ENCODE results near the gene LOC128125822.

LOC128125822 gene

DNA sequence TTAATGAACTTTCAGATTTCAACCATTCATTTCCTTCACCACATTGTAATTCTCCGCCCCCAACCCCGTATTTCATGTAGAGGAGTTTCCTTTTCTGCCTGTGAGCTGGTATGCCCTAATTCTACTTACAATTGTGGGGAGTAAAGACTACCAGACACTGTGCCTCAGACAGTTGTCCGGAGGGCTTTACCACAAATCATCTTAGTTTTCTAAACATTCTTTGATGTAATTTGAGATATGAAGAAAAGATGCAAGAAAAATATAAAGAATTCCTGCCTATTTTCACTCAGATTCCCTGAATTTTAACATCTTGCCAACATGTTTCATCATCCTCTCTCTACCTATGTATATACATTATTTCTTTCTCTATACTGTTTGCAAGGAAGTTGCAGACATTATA lies 28.3 kb upstream of the LOC128125822 start:
- Histone ChIP-seq H3K27ac (no peak overlapping the region), H3K4me1 (ENCODE audit: control insufficient read depth in 1 of 2, insufficient read depth in 1 of 2, low read depth in 1 of 2, low read length in 1 of 2) (no peaks in the 10 kb centered on the region), H3K27me3 (no peaks in the 10 kb centered on the region), H3K9me3 (no peaks in the 10 kb centered on the region), H3K36me3 (no peaks in the 10 kb centered on the region), H3K4me3 (ENCODE audit: low read depth in 1 of 2, low read length in 1 of 2) (no peak overlapping the region)
- TF ChIP-seq CTCF (IDR thresholded peaks at IDR 0.05): no peak

DNA sequence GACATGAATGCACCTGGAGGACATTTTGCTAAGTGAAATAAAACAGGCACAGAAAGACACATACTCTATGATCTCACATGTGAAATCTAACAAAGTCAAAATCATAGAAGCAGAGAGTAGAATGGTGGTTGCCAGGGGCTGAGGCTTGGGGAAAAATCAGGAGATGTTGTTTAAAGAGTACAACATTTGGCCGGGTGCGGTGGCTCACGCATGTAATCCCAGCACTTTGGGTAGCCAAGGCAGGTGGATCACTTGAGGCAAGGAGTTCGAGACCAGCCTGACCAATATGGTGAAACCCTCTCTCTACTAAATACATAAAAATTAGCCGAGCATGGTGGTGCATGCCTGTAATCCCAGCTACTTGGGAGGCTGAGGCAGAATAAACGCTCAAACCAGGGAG lies 26.0 kb upstream of the LOC128125822 start:
- Histone ChIP-seq H3K9me3 (no peaks in the 10 kb centered on the region), H3K27me3 (no peaks in the 10 kb centered on the region), H3K27ac (no peak overlapping the region), H3K4me3 (ENCODE audit: low read depth in 1 of 2, low read length in 1 of 2) (no peak overlapping the region), H3K36me3 (no peaks in the 10 kb centered on the region), H3K4me1 (ENCODE audit: control insufficient read depth in 1 of 2, insufficient read depth in 1 of 2, low read depth in 1 of 2, low read length in 1 of 2) (no peaks in the 10 kb centered on the region)
- TF ChIP-seq CTCF (IDR thresholded peaks at IDR 0.05): no peak

GRCh38 chr6:63546697-63547096 lies 25.6 kb upstream of the LOC128125822 start:
- no peaks in the 10 kb centered on the region for H3K27me3 ChIP-seq
- H3K9me3 ChIP-seq: no peaks in the 10 kb centered on the region
- no peak overlapping the region for H3K27ac ChIP-seq
- no peaks in the 10 kb centered on the region for H3K4me1 ChIP-seq (ENCODE audit: control insufficient read depth in 1 of 2, insufficient read depth in 1 of 2, low read depth in 1 of 2, low read length in 1 of 2)
- H3K36me3 ChIP-seq: no peaks in the 10 kb centered on the region
- no peak overlapping the region for H3K4me3 ChIP-seq (ENCODE audit: low read depth in 1 of 2, low read length in 1 of 2)
- no peak for TF ChIP-seq CTCF (IDR thresholded peaks at IDR 0.05)

DNA sequence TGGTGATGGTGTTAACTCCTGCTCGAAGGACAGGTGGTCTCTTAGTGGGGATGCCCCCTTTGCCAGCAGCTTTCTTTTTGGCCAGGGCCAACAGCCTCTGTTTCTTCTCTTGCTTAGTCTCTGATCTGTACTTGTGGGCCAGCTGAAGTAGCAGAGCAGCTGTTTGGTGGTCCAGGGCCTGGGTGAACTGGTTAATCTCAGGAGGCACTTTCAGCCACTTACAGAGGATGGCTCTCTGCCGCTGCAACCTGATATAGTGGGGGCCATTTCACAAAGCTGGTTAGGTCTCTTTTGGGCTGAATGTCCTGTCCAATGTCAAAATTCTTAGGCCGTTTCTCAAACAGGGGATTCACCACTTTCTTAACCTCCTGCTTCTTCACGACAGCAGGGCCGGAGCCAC lies 23.2 kb upstream of the LOC128125822 start:
- H3K9me3 ChIP-seq: no peaks in the 10 kb centered on the region
- no peaks in the 10 kb centered on the region for H3K36me3 ChIP-seq
- H3K27me3 ChIP-seq: no peaks in the 10 kb centered on the region
- H3K4me1 ChIP-seq (ENCODE audit: control insufficient read depth in 1 of 2, insufficient read depth in 1 of 2, low read depth in 1 of 2, low read length in 1 of 2): no peaks in the 10 kb centered on the region
- no peak for TF ChIP-seq CTCF (IDR thresholded peaks at IDR 0.05)
- no peak overlapping the region for H3K27ac ChIP-seq
- no peak overlapping the region for H3K4me3 ChIP-seq (ENCODE audit: low read depth in 1 of 2, low read length in 1 of 2)

DNA sequence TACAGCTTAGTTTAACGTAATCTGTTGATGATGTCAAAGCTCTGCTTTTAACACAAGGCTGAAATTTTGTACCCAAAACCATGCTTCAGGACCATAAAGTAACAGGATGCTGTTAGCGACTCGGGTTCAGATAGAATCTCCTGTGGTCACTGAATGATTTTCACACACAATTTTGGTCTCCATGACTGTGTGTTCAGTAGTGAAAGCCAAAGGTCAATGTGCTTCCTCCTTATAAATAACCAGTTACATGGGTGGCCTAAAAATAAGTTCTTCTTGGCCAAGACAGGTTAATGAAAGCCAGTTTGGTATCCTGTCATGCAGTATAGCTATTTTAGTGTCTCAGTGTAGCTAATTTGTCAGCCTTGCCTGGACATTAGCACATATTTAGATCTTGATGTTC lies 19.1 kb upstream of the LOC128125822 start:
- Histone ChIP-seq H3K36me3 (no peaks in the 10 kb centered on the region), H3K9me3 (no peaks in the 10 kb centered on the region), H3K4me3 (ENCODE audit: low read depth in 1 of 2, low read length in 1 of 2) (no peak overlapping the region), H3K27me3 (no peaks in the 10 kb centered on the region), H3K27ac (no peak overlapping the region), H3K4me1 (ENCODE audit: control insufficient read depth in 1 of 2, insufficient read depth in 1 of 2, low read depth in 1 of 2, low read length in 1 of 2) (no peaks in the 10 kb centered on the region)
- TF ChIP-seq CTCF (IDR thresholded peaks at IDR 0.05): no peak

- H3K4me1 ChIP-seq (ENCODE audit: control insufficient read depth in 1 of 2, insufficient read depth in 1 of 2, low read depth in 1 of 2, low read length in 1 of 2): no peaks in the 10 kb centered on the region
- no peak overlapping the region for H3K27ac ChIP-seq
- no peaks in the 10 kb centered on the region for H3K27me3 ChIP-seq
- no peaks in the 10 kb centered on the region for H3K9me3 ChIP-seq
- no peaks in the 10 kb centered on the region for H3K36me3 ChIP-seq
- H3K4me3 ChIP-seq (ENCODE audit: low read depth in 1 of 2, low read length in 1 of 2): no peak overlapping the region
- no peak for TF ChIP-seq CTCF (IDR thresholded peaks at IDR 0.05)
Measured at GRCh38 chr6:63553900-63554299, 18.4 kb upstream of the LOC128125822 start.

Data from neutrophil (primary cell).